Endometrial microvascular endothelial cells (primary cell): ENCODE data around the gene BRAF. TPM values are rescaled to one million over a fixed set of nuclear protein-coding genes. Genes with fewer than 3 reads are reported as not detected.
"Not testable (repeated sequence)": the region's sequence is repeated elsewhere in the genome, so short reads cannot be mapped to it uniquely, and the experiment has no call there.

Source experiments
- in situ Hi-C: cut with HindIII; loops from 2 replicates; pipeline ENCODE4 v1.10.0; 2017; ENCODE audit warnings: low sequenced_read_pairs, low pct_unique_long_range_greater_than_20kb; ENCODE audit errors: inconsistent ontology term
- total RNA-seq: library from RNA; depleted of rRNA; stranded (reverse); fragments of >200 nt; gene quantifications from one replicate; pipeline ENCODE4 v1.2.3, GENCODE V29; 2015; ENCODE audit errors: inconsistent ontology term

Gene BRAF
- total RNA-seq, 1 donor from 2014 or later = 12.2 TPM

GRCh38 chr7:140675726-140676125 is 249.0 kb downstream of the BRAF start:
- in situ Hi-C loops = no loop called here

GRCh38 chr7:140674899-140675701 is 249.6 kb downstream of the BRAF start:
- in situ Hi-C loops = no loop called here

DNA sequence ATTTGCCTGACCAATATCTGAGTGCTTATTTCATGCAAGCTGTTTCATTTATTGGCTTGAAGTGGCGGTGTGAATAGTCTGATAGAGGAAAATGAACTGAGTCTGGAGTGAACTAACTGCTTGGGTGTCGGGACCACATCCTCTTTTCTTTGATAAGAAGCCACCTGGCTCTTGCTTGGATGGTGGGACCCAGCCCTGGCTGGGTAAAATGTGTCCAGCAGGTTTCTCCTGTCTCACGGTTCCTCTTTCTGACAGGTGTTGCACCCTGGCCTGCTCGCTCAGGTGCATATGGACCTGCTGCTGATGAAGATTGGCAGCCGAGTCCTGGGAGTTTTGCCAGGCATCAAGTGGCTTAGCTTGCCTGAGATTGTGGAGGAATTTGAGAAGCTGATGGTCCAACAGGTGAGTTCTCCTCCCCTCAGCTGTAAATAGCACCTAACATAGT is 250.4 kb downstream of the BRAF start:
- in situ Hi-C loops = no loop called here

DNA sequence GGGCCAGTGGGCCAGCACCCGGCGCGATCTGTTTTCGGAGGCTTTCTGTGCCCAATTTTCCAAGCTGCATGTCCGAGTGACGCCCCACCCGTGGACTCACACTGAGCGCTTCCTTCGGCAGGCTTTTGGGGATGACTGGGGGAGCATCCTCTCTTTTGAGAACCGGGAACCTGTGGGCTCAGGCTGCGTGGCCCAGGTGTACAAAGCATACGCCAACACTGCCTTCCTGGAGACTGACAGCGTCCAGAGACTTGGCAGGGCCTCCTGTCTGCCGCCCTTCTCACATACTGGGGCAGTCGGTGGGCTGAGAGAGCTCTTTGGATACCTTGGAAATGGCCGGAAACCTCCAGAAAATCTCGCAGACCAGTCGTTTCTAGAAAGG is 251.0 kb downstream of the BRAF start:
- in situ Hi-C loops = no loop called here

DNA sequence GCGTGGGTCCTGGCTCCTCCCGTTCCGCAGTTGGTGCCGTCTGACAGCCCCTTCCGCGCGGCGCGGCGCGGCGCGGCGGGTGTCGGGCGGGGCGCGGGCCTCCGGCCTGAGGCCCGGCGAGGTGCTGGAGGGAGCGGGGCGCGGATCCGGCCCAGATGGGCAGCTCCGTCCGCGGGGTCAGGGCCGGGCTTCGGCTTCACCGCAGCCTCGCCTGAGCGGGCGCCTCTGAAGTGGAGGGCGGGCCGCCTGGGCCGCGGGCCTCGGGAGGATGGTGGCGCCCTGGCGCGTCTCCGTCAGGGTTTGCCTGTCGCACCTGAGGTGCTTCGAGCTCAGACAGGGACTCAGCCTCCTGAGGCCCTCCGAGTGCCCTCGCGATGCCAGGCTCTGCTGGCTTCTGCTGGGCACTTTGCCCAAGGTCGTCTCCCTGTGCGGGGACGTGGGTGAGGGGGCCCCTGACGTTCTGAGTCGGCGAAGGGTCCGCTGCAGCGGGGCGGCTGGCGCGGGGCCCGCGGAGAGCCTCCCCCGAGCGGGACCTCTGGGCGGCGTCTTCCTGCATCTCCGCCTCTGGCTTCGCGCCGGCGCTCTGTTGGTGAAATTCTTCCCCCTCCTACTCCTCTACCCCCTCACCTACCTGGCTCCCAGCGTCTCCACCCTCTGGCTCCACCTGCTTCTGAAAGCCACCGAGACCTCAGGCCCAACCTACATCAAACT is 251.5 kb downstream of the BRAF start:
- in situ Hi-C loops = no loop called here

GRCh38 chr7:140672382-140673062 is 252.2 kb downstream of the BRAF start, which contains the start of gene ADCK2:
ADCK2 (plus strand) TSS chr7:140672945; CDS start chr7:140673331, 386 bp downstream.
- in situ Hi-C loops = no loop called here

GRCh38 chr7:140671966-140672365 is 252.8 kb downstream of the BRAF start:
- in situ Hi-C loops = no loop called here

GRCh38 chr7:140670343-140670935 is 254.3 kb downstream of the BRAF start:
- in situ Hi-C loops = no loop called here

- in situ Hi-C loops = not testable (repeated sequence)
Observed at GRCh38 chr7:140669862-140670261, 254.9 kb downstream of the BRAF start.

GRCh38 chr7:140669352-140669751 is 255.4 kb downstream of the BRAF start:
- in situ Hi-C loops = no loop called here

Other genes with a start within 250 kb of the BRAF start
- gene NDUFB2, start 228.2 kb downstream of the BRAF start, total RNA-seq = 522 TPM
- gene MRPS33, start 90.0 kb upstream of the BRAF start, total RNA-seq = 4.5 TPM
- 0.28 TPM for gene TMEM178B, start 149.1 kb upstream of the BRAF start, total RNA-seq